Right renal cortex interstitium (tissue), 3 donors: ENCODE measurements around the gene GORASP2. TPM values are rescaled to one million over a fixed set of nuclear protein-coding genes. Genes with fewer than 3 reads are reported as not detected.
A peak's percentile ranks its signal among the peaks of the same experiment; 100 is the strongest.

Experiments used
- DNase-seq, 3 donors: peaks; one replicate each; pipeline ENCODE4 v3.0.0-alpha.2; 2013; ENCODE audit warnings: low read depth in 3 of 3, low spot score in 2 of 3
- polyA plus RNA-seq, 3 donors: library from polyadenylated mRNA; unstranded; fragments of 120-200 nt; gene quantifications; one replicate each; pipeline ENCODE4 v1.2.1, GENCODE V29; 2013; ENCODE audit not compliant: insufficient read length in 3 of 3

GORASP2 gene
- polyA plus RNA-seq, 3 donors: 86.1 to 92.4 (median 92.0) TPM

DNA sequence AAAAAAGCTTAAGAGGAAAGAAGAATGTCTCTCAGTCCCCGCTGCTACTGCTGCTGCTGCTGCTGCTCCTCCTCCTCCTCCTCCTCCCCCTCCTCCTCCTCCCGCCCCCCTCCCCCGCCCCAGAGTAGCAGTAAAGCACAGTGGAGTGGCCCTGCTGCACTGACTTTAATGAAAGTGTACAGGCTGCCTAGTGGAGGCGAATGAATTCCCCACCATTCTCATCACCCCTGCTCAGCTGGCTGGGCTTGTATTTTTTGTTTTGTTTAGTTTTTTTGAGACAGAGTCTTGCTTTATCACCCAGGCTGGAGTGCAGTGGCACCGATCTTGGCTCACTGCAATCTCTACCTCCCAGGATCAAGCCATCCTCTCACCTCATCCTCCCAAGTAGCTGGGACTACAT lies 34.3 kb downstream of the GORASP2 start:
- DNase-seq: no peak

GRCh38 chr2:170965446-170966225 lies 36.6 kb downstream of the GORASP2 start:
- no peak for DNase-seq

DNA sequence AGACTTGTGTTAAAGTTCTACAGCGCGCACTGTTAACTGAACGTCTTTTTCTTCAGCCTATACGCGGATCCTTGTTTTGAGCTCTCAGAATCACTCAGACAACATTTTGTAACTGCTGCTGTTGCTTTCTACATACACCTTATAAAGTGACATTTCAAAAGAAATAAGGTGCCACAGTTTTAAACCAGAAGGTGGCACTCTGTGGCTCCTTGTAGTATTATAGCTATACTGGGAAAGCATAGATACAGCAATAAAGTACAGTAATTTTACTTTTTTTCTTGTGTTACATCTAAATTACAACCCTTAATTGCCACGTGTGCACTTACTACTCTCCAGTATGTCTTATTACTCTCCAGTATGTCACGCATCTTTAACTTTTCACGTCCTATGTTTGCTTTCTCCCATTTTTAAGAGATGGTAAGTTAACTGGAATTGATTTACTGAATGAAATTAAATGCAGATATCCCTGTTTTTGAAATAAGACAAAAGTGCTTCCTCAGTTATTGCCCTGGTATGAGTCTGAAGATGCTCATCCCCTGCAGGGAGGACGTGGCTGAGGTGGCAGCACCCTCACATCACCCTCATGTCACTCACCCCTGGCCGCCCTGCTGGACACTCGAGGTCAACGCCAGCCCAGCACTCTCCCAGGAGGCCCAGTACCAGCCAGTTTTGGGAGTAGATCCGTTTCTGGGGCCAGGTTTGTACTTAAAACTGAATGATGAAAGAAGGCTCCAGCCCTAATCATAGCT lies 37.8 kb downstream of the GORASP2 start:
- DNase-seq: no peak

DNA sequence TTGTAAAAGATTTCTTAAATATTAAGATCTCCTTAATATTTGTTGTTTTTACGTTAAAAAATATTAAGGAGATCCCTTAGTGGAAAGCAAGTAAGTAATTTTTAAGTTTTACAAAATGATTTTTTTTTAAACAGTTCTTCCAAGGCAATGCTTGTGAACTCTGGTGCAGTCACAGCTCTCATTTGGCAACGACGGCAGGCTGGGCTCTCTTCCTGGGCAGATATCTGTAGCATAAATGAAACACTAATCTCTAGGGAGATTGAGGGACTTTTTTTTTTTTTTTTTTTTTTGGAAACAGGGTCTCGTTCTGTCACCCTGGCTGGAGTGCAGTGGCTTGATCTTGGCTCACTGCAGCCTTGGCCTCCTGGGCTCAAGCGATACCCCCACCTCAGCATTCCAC lies 38.5 kb downstream of the GORASP2 start:
- no peak for DNase-seq

DNA sequence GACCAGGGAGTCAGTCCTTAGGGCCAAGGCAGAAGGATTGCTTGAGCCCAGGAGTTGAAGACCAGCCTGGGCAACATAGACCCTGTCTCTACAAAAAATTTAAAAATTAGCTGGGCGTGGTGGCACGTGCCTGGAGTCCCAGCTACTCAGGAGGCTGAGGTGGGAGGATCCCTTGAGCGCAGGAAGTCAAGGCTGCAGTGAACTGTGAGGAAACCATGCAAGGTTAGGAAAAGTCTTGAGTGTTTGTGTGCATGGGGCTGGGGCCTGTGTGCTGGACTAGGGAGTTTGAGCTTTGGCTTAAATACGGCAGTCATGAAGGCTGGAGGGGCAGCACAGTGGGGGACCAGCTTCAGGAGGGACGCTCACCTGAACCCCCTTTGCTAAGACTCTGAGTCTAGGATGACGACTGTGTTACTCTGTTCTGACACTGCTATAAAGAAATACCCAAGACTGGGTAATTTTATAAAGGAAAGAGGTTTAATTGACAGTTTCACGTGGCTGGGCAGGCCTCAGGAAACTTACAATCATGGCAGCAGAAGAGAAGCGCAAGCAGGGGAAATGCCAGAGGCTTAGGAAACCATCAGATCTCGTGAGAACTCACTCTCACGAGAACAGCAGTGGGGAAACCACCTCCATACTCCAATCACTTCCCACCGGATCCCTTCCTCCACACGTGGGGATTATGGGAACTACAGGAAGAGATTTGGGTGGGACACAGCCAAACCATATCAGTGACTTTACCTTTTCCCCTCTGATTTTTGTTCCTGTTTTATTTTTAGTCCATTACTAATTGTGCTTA lies 39.4 kb downstream of the GORASP2 start:
- no peak for DNase-seq

- no peak for DNase-seq
These were observed 40.0 kb downstream of the GORASP2 start for GRCh38 chr2:170969030-170969429.

- DNase-seq: no peak
These were observed 40.9 kb downstream of the GORASP2 start for GRCh38 chr2:170969872-170970496.

DNA sequence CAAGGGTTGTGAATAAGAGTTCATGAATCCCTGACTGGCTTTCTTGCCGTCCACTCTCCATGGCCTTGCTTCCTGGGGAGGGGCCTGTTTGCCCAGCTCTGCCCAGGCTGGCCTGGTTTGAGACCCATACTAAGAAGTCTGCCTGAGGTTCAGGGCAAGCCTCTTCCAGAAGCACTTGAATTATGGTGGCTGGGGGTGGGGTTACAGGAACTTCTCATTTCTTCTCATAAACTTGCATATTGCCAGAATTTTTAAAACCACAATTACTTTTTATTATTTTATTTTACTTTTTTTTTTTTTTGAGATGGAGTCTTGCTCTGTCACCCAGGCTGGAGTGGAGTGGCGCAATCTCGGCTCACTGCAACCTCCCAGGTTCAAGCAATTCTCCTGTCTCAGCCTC lies 42.0 kb downstream of the GORASP2 start:
- DNase-seq: no peak

GRCh38 chr2:170972296-170973224 lies 43.5 kb downstream of the GORASP2 start:
- no peak for DNase-seq

DNA sequence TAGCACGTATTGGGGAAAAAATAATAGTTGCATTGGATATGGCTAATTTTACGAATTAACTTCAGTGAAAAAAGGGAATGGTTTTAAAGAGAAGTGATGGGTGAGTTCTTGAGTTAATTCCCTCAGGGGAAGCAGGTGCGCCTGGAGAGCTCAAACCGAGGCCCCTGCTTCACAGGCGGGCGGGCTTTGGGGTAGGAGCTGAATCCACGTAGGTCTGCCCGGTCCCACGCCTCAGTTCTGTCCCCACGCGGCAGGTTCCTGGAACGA lies 44.1 kb downstream of the GORASP2 start:
- no peak for DNase-seq

- DNase-seq: peak; percentile 52 to 75 (median 71)
These were observed 44.6 kb downstream of the GORASP2 start for GRCh38 chr2:170973492-170974303.

DNA sequence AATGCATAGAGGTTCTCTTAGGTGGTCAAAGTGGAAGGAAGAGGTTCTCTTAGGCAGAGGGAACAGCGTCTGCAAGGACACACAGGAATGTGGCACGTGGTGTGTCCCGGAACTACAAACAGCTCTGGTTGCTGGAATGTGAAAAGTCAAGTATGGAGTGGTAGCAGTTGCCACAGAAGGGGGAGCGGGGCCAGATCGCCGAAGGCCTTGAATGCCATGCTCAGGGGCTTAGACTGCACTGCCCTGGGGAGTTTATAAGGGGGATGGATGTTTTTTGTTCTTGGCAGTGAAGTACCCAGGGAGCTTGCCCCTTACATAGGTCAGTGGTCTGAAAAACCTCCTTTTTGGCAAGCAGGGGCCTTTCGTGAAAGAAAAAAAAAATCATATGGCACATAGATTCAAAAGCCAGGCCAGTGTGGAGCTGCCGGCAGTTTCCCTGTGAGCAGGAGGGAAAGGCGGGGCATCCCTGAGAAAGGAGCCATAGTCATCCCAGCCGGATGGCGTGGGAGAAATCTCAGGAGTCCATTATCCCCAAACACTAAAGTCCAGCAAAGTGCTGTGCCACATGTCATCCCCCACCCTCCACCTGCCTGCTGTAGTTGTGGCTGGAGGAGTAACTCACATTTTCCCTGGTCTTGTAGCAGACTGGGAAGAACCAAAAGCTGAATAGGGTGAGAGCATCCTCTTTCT lies 45.4 kb downstream of the GORASP2 start:
- peak in 1 of 3 donors; percentile 2 for DNase-seq

GRCh38 chr2:170975127-170975942 lies 46.3 kb downstream of the GORASP2 start:
- no peak for DNase-seq

- DNase-seq: no peak
These were observed 46.9 kb downstream of the GORASP2 start for GRCh38 chr2:170975943-170976270.

DNA sequence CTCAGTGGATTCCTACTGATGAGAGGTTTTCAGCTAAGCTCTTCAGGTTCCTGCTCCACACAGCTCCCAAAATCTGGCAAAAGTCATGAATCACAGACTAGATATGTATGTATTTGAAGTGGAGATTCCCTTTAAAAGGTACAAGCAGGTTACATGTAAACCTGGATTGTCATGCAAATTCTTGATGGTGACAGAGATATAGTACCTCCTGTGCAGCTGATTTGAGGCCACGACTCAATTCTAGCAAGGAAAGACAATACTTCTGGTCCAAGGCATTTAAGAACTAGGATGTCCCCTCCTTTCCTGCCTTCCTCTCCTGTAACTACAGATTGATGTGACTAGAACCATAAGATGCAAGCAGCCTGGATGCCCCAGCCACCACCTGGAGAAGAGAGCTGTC lies 55.0 kb downstream of the GORASP2 start:
- DNase-seq: no peak

- no peak for DNase-seq
These were observed 56.4 kb downstream of the GORASP2 start for GRCh38 chr2:170985407-170985806.

DNA sequence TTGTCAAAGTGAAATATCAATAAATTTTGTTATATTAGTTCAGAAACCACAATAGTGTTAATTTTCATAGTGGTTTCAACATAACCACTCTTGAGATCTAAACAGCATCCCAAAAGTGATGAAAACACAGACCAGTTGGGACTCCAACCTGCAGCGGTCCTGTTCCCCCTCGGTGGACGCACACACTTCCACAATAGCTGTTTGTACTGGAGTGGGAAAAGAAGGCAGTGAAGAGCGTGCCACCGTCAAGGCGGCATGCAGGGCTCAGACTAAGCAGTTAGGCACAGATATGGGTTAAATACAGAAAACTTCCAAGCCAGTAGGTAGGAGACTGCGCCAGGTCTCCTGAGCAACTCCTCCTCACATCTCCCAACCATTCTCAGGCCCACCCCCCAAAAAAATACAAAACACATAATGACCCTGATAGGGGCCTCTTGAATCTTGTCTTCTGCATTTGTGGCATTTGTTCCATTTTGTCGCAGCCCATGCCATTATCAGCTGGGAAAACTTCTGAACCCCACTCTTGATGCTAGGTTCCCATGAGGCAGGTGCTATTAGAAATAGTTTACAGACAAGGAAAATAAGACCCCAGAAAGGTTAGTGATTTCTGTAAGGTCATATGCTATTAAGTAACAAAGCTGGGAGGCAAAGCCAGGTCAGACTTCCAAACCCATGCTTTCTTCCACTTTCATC lies 57.7 kb downstream of the GORASP2 start:
- DNase-seq: no peak
